ENCODE data around the gene FMO2.
"Not testable (repeated sequence)": the region's sequence is repeated elsewhere in the genome, so short reads cannot be mapped to it uniquely, and the experiment has no call there.

FMO2 gene

DNA sequence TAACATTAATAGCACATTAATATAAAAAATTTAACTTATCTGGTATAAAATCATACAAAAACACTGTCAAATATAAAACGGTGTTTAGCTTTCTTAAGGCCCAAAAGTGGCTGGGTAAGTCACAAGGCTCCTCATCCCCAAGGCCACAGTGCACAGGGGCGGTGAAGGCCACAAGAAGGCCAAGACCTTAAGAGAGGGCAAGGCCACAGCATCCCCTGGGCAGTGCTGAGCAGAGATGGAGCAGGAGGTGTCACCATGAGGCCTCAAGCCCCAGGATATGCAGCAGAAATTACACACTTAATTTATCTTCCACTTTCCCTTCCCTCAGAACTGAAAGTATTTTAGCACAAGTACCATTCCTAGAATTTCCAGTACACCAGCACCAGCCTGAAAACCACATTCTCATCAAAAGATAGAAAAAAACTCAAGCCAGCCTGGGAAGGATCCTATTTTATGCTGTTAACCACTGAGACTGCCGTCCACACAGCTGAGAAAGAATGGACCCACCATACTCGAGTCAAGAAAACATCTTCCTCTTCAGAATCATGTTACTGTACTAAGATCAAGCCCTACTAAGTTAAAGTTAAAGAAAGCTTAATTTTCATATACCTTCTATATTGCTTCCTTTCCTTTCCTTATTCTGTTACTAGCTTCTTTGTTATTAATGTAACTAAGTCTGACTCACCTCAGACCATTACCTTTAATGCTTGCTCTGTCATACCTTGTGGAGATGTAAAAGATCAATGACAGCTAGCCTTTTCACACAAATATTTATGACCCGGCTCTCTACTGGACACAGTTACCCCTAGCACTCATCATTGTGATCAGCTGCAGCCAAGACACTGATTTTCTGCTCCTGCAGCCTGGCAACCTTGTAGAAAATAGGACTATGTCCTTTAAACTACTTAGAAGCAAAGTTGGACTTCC is 36.8 kb downstream of the FMO2 start:
- no peak for DNase-seq

DNA sequence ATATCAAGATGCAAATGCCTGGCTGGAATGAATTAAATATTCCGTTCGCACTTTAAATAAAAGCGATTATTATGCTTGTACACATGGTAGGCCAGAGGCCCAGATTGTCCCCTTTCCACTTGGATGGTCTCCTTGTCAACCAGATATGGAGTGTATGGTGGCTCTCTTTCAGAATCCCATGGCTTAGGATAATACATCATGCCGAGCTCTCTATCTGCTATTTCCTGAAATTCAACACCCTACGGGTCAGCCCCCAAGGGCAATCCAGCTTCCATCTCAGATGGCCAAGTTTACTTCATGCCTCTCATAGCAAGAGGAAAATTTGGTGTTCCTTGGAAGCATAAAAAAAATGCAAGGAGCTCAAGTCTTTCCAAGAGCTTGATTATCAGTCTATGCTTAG is 37.8 kb downstream of the FMO2 start:
- no peak for DNase-seq

DNA sequence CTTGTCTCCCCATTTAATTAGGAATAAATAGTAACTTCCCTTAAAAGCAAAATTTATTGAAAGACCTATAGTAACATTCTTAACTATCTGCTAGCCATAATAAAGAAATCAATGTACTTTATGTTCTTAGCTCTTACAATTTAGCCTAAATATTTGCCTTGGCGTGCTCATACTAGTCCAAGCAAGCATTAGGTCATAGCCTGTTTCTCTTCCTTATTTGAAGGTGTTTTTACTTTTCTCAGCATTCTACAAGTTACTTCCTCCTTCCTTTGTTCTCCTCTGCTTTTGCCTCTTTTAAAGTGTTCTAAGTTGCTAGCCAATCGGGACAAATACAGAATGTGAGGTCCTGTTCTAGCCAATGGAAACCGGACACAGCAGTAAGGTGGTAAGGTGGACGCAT is 39.2 kb downstream of the FMO2 start:
- not testable (repeated sequence) for DNase-seq

DNA sequence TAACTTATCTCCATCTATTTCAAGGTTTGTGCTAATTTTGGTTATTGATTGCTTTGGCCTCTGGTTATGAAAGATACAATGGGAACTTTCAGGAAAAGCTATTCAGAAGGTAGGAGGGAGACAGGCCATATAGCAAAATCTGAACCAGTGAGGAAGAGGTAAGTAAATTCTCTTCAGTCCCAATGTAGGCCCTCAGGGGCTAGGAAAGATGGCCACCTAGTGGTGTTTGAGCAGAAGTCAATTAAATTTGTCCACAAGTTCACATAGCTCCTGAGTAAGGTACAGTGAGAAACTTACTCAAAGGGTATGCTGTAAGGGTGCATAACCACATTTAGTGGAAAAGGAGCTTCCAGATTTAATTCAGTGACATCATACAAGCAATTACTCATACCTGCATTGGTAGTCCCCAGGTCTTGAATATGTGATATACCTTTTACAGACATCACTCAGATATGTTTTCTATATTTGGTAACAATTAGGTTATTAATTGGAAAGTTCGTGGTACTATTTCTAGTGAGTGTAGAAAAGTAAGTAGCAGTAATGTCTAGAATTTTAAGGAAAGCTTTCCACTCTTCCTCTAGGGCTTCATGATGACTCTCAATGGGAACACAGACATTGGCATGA is 41.8 kb downstream of the FMO2 start:
- DNase-seq: peak; percentile 54

GRCh38 chr1:171231326-171231725 is 46.2 kb downstream of the FMO2 start:
- DNase-seq: no peak

- no peak for DNase-seq
These were observed 48.1 kb downstream of the FMO2 start for GRCh38 chr1:171233183-171233582.

- DNase-seq: not testable (repeated sequence)
These were observed 51.1 kb downstream of the FMO2 start for GRCh38 chr1:171236231-171236630.

DNA sequence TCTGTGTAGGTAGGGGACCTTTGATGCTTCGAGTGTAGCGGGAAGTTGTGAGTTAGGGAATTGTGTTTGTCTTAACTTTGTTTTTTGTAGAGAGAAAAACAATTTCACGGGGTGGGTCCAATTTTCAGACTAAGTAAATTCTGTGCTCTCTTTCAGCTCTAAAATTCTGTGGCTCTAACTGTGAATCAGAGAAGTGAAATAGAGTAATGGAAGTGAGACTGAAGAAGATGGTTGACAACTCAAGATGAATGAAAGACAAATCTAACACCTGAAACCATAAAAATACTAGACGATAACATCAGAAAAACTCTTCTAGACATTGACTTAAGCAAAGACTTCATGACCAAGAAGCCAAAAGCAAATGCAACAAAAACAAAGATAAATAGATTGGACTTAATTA is 58.8 kb downstream of the FMO2 start:
- no peak for DNase-seq

- DNase-seq: no peak
These were observed 60.5 kb downstream of the FMO2 start for GRCh38 chr1:171245458-171246064.

DNA sequence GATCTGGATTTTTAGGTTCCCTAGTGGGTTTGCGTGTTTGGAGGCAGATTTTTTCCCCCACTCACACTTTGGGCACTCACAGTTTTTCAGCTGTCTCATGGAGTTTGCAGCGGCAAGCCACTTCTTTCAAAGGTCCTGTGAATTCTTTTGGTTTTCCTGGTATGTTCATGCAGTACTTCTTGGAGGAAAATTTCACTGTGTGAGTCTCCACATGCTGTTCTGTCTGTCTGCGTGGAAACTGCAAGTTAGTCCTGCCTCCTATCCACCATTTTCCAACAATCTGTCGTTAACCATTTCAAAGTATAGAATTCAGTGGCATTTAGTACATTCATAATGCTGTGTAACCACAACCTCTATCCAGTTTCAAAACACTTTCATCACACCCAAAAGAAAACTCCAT is 62.4 kb downstream of the FMO2 start:
- DNase-seq: no peak

GRCh38 chr1:171248302-171248701 is 63.2 kb downstream of the FMO2 start, which contains the start of gene FMO1:
FMO1 (plus strand) TSS chr1:171248494; CDS start chr1:171258088, 9,594 bp downstream.
- DNase-seq: no peak

- DNase-seq: no peak
These were observed 63.7 kb downstream of the FMO2 start for GRCh38 chr1:171248841-171249240.

DNA sequence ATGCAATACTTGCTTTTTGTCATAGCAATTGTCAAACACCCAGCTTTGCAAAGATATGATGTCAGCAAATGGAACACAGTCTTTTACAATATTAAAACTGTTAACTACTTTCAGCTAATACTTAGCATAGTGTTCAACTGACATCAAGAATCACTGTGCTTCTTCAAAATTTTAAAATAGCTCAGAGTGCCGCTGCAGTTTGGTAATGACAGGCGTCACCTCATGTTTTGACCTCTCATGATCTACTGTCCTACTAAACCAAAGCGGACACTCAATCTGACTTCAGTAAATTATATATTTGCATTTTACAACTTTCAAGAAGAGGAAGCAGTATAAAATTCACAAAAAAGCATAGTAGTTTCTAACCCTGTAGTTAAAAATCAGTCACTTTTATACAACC is 65.2 kb downstream of the FMO2 start:
- no peak for DNase-seq

- peak; percentile 67 for DNase-seq
These were observed 66.2 kb downstream of the FMO2 start for GRCh38 chr1:171251042-171251951.

DNA sequence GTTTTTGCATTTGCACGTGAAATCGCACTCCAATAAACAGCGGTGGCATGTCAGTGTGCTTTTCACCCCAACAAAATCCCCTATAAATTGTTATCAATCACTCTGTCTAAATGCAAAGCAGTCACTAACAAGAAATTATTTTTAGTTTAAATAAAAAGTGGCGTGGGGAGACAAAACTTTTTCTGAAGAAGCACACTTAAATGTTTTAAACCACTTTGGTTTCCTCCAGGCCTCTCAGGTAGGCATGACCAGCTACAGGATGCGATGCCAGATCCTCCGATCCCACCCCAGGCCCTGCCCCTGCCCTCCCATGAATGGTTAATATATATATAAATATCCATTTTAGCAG is 66.8 kb downstream of the FMO2 start:
- DNase-seq: no peak

GRCh38 chr1:171252482-171252881 is 67.4 kb downstream of the FMO2 start:
- peak; percentile 58 for DNase-seq

DNA sequence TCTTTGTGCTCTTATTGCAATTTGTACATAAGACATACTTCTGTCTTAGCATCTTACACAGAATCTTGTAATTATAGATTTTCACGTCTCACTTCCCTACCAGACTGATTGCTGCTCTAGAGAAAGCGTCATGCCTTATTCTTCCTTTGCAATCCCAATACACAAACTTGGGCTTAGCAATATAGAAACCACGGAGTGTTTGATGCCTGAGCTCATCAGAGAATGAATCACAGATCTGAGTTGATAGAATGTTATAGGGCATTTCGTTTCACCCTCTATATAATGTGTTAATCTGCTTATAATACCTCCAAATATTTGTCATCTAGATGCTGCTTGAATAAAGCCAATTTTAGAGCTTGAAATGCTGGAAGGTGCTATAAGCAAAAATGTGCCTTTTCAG is 69.8 kb downstream of the FMO2 start:
- DNase-seq: no peak

- DNase-seq: no peak
These were observed 72.0 kb downstream of the FMO2 start for GRCh38 chr1:171256940-171257606.

GRCh38 chr1:171257607-171258076 is 72.5 kb downstream of the FMO2 start:
- peak; percentile 65 for DNase-seq

GRCh38 chr1:171258429-171258828 is 73.3 kb downstream of the FMO2 start:
- DNase-seq: no peak

- DNase-seq: no peak
These were observed 73.8 kb downstream of the FMO2 start for GRCh38 chr1:171258943-171259342.
